SK-N-SH (cell line): ENCODE results near the gene KIAA1549. TPM values are rescaled to one million over a fixed set of nuclear protein-coding genes. Genes with fewer than 3 reads are reported as not detected.

Experiments
- CTCF ChIA-PET: fragments of 300-600, 350-600 bp; formaldehyde crosslinking; extraction: SDS; loops from one replicate; lab custom pipeline; 2021; lab: Yijun Ruan, JAX
- POLR2A ChIA-PET: fragments of 350-600 bp; sonication (Branson Sonifier 250); formaldehyde crosslinking; extraction: SDS; loops from one replicate; lab custom pipeline; 2020; ENCODE audit warnings: antibody characterized with exemption, inconsistent platforms; lab: Yijun Ruan, JAX
- DNase-seq: peaks from one replicate; pipeline ENCODE4 v3.0.0; 2012
- H2AFZ ChIP-seq: fragments of 200-600 bp; sonication (generic); 2 replicates; pipeline ENCODE4 v1.8.1; 2016; ENCODE audit warnings: antibody characterized with exemption, mild to moderate bottlenecking, low read depth
- H3F3A ChIP-seq: fragments of 200-600 bp; sonication (generic); replicated peaks from 2 replicates; pipeline ENCODE3; 2016; ENCODE audit warnings: antibody characterized with exemption, mild to moderate bottlenecking; ENCODE audit not compliant: insufficient read depth
- H3K27ac ChIP-seq, 2 experiments: fragments of 200-500 bp in 1 of 2; fragments of 200-600 bp in 1 of 2; sonication (Bioruptor generic) in 1 of 2; sonication (generic), shearing (Covaris generic) in 1 of 2; 2 replicates each; pipeline versions ENCODE4 v1.5.1 to v1.6.1; 2014 to 2016; ENCODE audit warnings: low read depth in 2 of 2, inconsistent platforms in 1 of 2, low read length in 1 of 2, mild to moderate bottlenecking in 1 of 2, mixed read lengths in 1 of 2
- H3K27me3 ChIP-seq: fragments of 200-600 bp; sonication (generic), shearing (Covaris generic); 2 replicates; pipeline ENCODE4 v1.6.1; 2016; ENCODE audit warnings: mixed run types; ENCODE audit not compliant: insufficient read depth
- H3K36me3 ChIP-seq, 2 experiments: fragments of 200-500 bp in 1 of 2; fragments of 200-600 bp in 1 of 2; sonication (Bioruptor generic) in 1 of 2; sonication (generic) in 1 of 2; replicated peaks in 1 of 2; 2 replicates each; pipeline versions ENCODE3 to v1.5.1; 2014 to 2016; ENCODE audit warnings: low read length in 1 of 2, mild to moderate bottlenecking in 1 of 2; ENCODE audit not compliant: insufficient read depth in 2 of 2, control insufficient read depth in 1 of 2
- H3K4me1 ChIP-seq, 2 experiments: fragments of 200-500 bp in 1 of 2; fragments of 200-600 bp in 1 of 2; sonication (Bioruptor generic) in 1 of 2; sonication (generic), shearing (Covaris generic) in 1 of 2; 2 replicates each; pipeline versions ENCODE4 v1.5.1 to v1.6.1; 2014 to 2016; ENCODE audit warnings: low read depth in 1 of 2, low read length in 1 of 2, mixed run types in 1 of 2; ENCODE audit not compliant: insufficient read depth in 2 of 2, control insufficient read depth in 1 of 2
- H3K4me2 ChIP-seq: fragments of 200-600 bp; sonication (generic), shearing (Covaris generic); 2 replicates; pipeline ENCODE4 v1.6.1; 2017; ENCODE audit warnings: mixed run types
- H3K4me3 ChIP-seq, 2 experiments: fragments of 200-500 bp in 1 of 2; fragments of 200-600 bp in 1 of 2; sonication (Bioruptor generic) in 1 of 2; sonication (generic), shearing (Covaris generic) in 1 of 2; 2 replicates each; pipeline versions ENCODE4 v1.5.1 to v1.8.1; 2014 to 2016; ENCODE audit warnings: low read depth in 2 of 2, inconsistent platforms in 1 of 2, low read length in 1 of 2, mild to moderate bottlenecking in 1 of 2, mixed read lengths in 1 of 2, moderate library complexity in 1 of 2
- H3K79me2 ChIP-seq: fragments of 200-600 bp; sonication (generic); 2 replicates; pipeline ENCODE4 v1.8.1; 2017; ENCODE audit warnings: mild to moderate bottlenecking; ENCODE audit not compliant: insufficient read depth
- H3K9ac ChIP-seq: fragments of 200-600 bp; sonication (generic); 2 replicates; pipeline ENCODE4 v1.6.1; 2017; ENCODE audit warnings: mixed run types
- H3K9me2 ChIP-seq: fragments of 200-600 bp; sonication (generic); 2 replicates; pipeline ENCODE4 v1.6.1; 2017; ENCODE audit warnings: mixed run types
- H3K9me3 ChIP-seq: fragments of 200-600 bp; sonication (generic); 2 replicates; pipeline ENCODE4 v1.6.1; 2017; ENCODE audit warnings: mixed run types, mild to moderate bottlenecking, moderate library complexity
- H4K20me1 ChIP-seq: fragments of 200-600 bp; sonication (generic); 2 replicates; pipeline ENCODE4 v1.6.1; 2017; ENCODE audit warnings: mild to moderate bottlenecking, mixed run types; ENCODE audit not compliant: insufficient read depth
- CHD2 ChIP-seq: fragments of 150-350 bp; IDR thresholded peaks from 2 replicates; pipeline ENCODE4 v1.6.1; 2018; ENCODE audit warnings: low read length; ENCODE audit not compliant: partially characterized antibody
- EP300 ChIP-seq, 2 experiments: IDR thresholded peaks; 2 replicates each; pipeline versions ENCODE4 v1.4.0 to v1.6.1; 2012; ENCODE audit warnings: borderline replicate concordance in 1 of 2, low read depth in 1 of 2, low read length in 1 of 2
- EZH2phosphoT487 ChIP-seq: fragments of 200-600 bp; sonication (generic); IDR thresholded peaks from 2 replicates; pipeline ENCODE4 v1.6.1; 2017; ENCODE audit warnings: low read depth, mixed run types, mild to moderate bottlenecking, antibody characterized with exemption, moderate library complexity, borderline replicate concordance
- FOSL2 ChIP-seq: IDR thresholded peaks from 2 replicates; pipeline ENCODE4 v1.4.0; 2012; ENCODE audit warnings: low read depth, mild to moderate bottlenecking, moderate library complexity, borderline replicate concordance
- FOXJ3 ChIP-seq: sonication (generic); formaldehyde crosslinking; IDR thresholded peaks from 2 replicates; pipeline ENCODE4 v1.5.1; 2020; ENCODE audit warnings: mild to moderate bottlenecking, missing genetic modification reagents
- FOXM1 ChIP-seq: IDR thresholded peaks from 2 replicates; pipeline ENCODE4 v1.4.0; 2012; ENCODE audit warnings: low read depth, mild to moderate bottlenecking
- GABPA ChIP-seq: IDR thresholded peaks from 2 replicates; pipeline ENCODE4 v1.4.0; 2012; ENCODE audit warnings: low read depth, mild to moderate bottlenecking
- MAX ChIP-seq: IDR thresholded peaks from 2 replicates; pipeline ENCODE4 v1.4.0; 2012; ENCODE audit warnings: low read depth
- MEF2A ChIP-seq: IDR thresholded peaks from 2 replicates; pipeline ENCODE4 v1.4.0; 2012; ENCODE audit warnings: low read depth, borderline replicate concordance
- MXI1 ChIP-seq: IDR thresholded peaks from 2 replicates; pipeline ENCODE4 v1.6.1; 2012; ENCODE audit warnings: mild to moderate bottlenecking, low read depth, low read length, improper control_type of control experiment
- NFIC ChIP-seq: IDR thresholded peaks from 2 replicates; pipeline ENCODE4 v1.4.0; 2012; ENCODE audit warnings: borderline replicate concordance
- NRF1 ChIP-seq: IDR thresholded peaks from 2 replicates; pipeline ENCODE4 v1.6.1; 2012; ENCODE audit warnings: low read depth, mild to moderate bottlenecking, low read length
- PBX3 ChIP-seq: IDR thresholded peaks from 2 replicates; pipeline ENCODE4; 2012
- RAD21 ChIP-seq: IDR thresholded peaks from 2 replicates; pipeline ENCODE4 v1.6.1; 2012; ENCODE audit warnings: mild to moderate bottlenecking, low read length
- RCOR1 ChIP-seq: fragments of 150-350 bp; IDR thresholded peaks from 2 replicates; pipeline ENCODE4 v1.6.1; 2017; ENCODE audit warnings: antibody characterized with exemption, low read length
- RFX5 ChIP-seq: IDR thresholded peaks from 2 replicates; pipeline ENCODE4 v1.6.1; 2012; ENCODE audit warnings: mild to moderate bottlenecking, improper control_type of control experiment, low read length
- SMC3 ChIP-seq: IDR thresholded peaks from 2 replicates; pipeline ENCODE4 v1.6.1; 2012; ENCODE audit warnings: low read depth, low read length, improper control_type of control experiment
- TCF12 ChIP-seq: IDR thresholded peaks from 2 replicates; pipeline ENCODE4 v1.4.0; 2012
- TEAD4 ChIP-seq: IDR thresholded peaks from 2 replicates; pipeline ENCODE4 v1.4.0; 2012; ENCODE audit warnings: mild to moderate bottlenecking, borderline replicate concordance; ENCODE audit not compliant: insufficient read depth
- USF1 ChIP-seq: IDR thresholded peaks from 2 replicates; pipeline ENCODE4 v1.4.0; 2012; ENCODE audit warnings: low read depth, borderline replicate concordance
- WGBS: methylation state at CpG from one replicate; pipeline ENCODE4 v1.1.6; 2017; ENCODE audit warnings: low lambda C conversion rate; 5-methylcytosine and 5-hydroxymethylcytosine counted together
- polyA plus RNA-seq, 3 experiments: library from polyadenylated mRNA; depleted of rRNA; stranded (reverse); fragments of >200 nt; gene quantifications; 2 replicates each; pipeline ENCODE4 v1.2.3, GENCODE V29; 2012
- TF ChIP-seq, protein P1 (sequence below): fragments of 150-350 bp; IDR thresholded peaks from 2 replicates; pipeline ENCODE4 v1.6.1; 2017; ENCODE audit warnings: antibody characterized with exemption, low read length, low read depth, borderline replicate concordance
- TF ChIP-seq, protein P2 (sequence below): IDR thresholded peaks from 2 replicates; pipeline ENCODE4 v1.4.0; 2012; ENCODE audit warnings: low read depth, borderline replicate concordance

Gene KIAA1549
- polyA plus RNA-seq, 1 of the 3 experiments (the other 2 are of a cell fraction): 3.6 TPM

GRCh38 chr7:138898255-138898654 is 82.9 kb downstream of the KIAA1549 start:
- TF ChIP-seq SMC3 (no peak), FOXJ3 (no peak), TCF12 (no peak), RAD21 (no peak), RFX5 (no peak), USF1 (no peak), RCOR1 (no peak), FOSL2 (no peak), MAX (no peak), MEF2A (no peak), CHD2 (no peak), MXI1 (no peak), FOXM1 (no peak), EP300 (IDR thresholded peaks at IDR 0.05; ENCODE audit: borderline replicate concordance in 1 of 2, low read depth in 1 of 2, low read length in 1 of 2) (no peak), PBX3 (no peak)
- TF ChIP-seq, protein P1, sequence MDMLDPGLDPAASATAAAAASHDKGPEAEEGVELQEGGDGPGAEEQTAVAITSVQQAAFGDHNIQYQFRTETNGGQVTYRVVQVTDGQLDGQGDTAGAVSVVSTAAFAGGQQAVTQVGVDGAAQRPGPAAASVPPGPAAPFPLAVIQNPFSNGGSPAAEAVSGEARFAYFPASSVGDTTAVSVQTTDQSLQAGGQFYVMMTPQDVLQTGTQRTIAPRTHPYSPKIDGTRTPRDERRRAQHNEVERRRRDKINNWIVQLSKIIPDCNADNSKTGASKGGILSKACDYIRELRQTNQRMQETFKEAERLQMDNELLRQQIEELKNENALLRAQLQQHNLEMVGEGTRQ: no peak
- Histone ChIP-seq H3K4me1 (no peaks in the 10 kb centered on the region; a peak in 1 of 4 replicates), H3K27me3 (no peaks in the 10 kb centered on the region), H3K79me2 (no peaks in the 10 kb centered on the region), H3K36me3 (peaks cover 41 to 52% of the 10 kb centered on the region in 2 experiments), H3K4me3 (no peak overlapping the region), H3K27ac (no peak overlapping the region), H3K9ac (no peak overlapping the region), H4K20me1 (no peaks in the 10 kb centered on the region), H2AFZ (no peak overlapping the region), H3F3A (peaks cover 6% of the 10 kb centered on the region), H3K9me3 (no peaks in the 10 kb centered on the region), H3K9me2 (no peaks in the 10 kb centered on the region), H3K4me2 (no peak overlapping the region)
- WGBS: 87% methylated on average over 3 of the region's 3 CpGs
- DNase-seq: no peak
- POLR2A ChIA-PET: no interaction called here
- CTCF ChIA-PET: interaction anchor here (0.9 to 5.2 kb wide), 3 partner anchors 12 to 83 kb away, joined by 3 to 30 read pairs (median 3); partner anchors contain the start of gene KIAA1549

DNA sequence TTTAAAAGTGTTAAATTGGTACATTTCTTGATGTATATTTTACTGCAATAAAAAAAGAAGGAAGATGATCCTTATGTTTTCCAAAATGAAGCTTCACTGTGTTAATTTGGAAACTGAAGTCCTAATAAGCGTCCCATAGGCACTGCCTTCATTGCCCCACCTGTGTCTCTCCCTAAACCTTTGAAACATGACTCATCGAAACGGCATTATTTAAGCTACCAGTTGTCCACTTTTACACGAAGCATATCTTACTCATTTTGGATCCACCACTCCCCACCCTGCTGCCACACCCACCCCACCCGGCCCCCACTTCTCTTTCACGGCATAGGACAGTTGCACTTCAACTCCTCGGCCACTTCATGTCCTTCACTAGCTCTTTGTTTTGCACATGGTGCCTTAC is 85.5 kb downstream of the KIAA1549 start:
- Histone ChIP-seq H3K4me2 (no peak overlapping the region), H3K9me3 (no peaks in the 10 kb centered on the region), H4K20me1 (no peaks in the 10 kb centered on the region), H3F3A (peaks cover 13% of the 10 kb centered on the region), H3K36me3 (peaks cover 33 to 53% of the 10 kb centered on the region in 2 experiments), H3K9ac (no peak overlapping the region), H3K4me1 (peaks cover 13 to 22% of the 10 kb centered on the region in 2 experiments; a peak in 3 of 4 replicates), H3K9me2 (no peaks in the 10 kb centered on the region), H3K27me3 (no peaks in the 10 kb centered on the region), H2AFZ (no peak overlapping the region), H3K4me3 (no peak overlapping the region), H3K79me2 (no peaks in the 10 kb centered on the region), H3K27ac (no peak overlapping the region)
- CTCF ChIA-PET: interaction anchor here (0.9 to 5.2 kb wide), 7 partner anchors 9 to 180 kb away, joined by 3 to 30 read pairs (median 4); partner anchors contain the start of gene KIAA1549
- 86% methylated on average over 7 of the region's 7 CpGs for WGBS
- POLR2A ChIA-PET: no interaction called here
- no peak for DNase-seq
- TF ChIP-seq TEAD4: no peak
- no peak for TF ChIP-seq NFIC
- no peak for TF ChIP-seq GABPA
- TF ChIP-seq MEF2A: no peak
- TF ChIP-seq NRF1: no peak
- TF ChIP-seq EZH2phosphoT487: no peak
- TF ChIP-seq, protein P2, sequence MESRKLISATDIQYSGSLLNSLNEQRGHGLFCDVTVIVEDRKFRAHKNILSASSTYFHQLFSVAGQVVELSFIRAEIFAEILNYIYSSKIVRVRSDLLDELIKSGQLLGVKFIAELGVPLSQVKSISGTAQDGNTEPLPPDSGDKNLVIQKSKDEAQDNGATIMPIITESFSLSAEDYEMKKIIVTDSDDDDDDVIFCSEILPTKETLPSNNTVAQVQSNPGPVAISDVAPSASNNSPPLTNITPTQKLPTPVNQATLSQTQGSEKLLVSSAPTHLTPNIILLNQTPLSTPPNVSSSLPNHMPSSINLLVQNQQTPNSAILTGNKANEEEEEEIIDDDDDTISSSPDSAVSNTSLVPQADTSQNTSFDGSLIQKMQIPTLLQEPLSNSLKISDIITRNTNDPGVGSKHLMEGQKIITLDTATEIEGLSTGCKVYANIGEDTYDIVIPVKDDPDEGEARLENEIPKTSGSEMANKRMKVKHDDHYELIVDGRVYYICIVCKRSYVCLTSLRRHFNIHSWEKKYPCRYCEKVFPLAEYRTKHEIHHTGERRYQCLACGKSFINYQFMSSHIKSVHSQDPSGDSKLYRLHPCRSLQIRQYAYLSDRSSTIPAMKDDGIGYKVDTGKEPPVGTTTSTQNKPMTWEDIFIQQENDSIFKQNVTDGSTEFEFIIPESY: no peak
- TF ChIP-seq TCF12: no peak
- TF ChIP-seq MXI1: no peak
